Esophagus squamous epithelium (tissue), 4 donors: Measurements from ENCODE around the gene DCC.

Source experiments
- POLR2A ChIP-seq, 4 donors: fragments of 450-650 bp; IDR thresholded peaks; one replicate each; pipeline ENCODE4 v1.6.1; 2017; ENCODE audit warnings: antibody characterized with exemption in 4 of 4, mild to moderate bottlenecking in 4 of 4, moderate library complexity in 3 of 4
- TF ChIP-seq, protein P1 (sequence below), 6 experiments: fragments of 450-650 bp in 4 of 6; fragments of 200-600 bp in 2 of 6; sonication (generic) in 2 of 6; IDR thresholded peaks; one replicate each; pipeline ENCODE4 v1.5.1; 2016 to 2019; ENCODE audit warnings: antibody characterized with exemption in 6 of 6, mild to moderate bottlenecking in 4 of 6, moderate library complexity in 4 of 6

GRCh38 chr18:53490019-53490418 lies 1150.0 kb downstream of the DCC start:
- no peak for TF ChIP-seq POLR2A (IDR thresholded peaks at IDR 0.05)
- TF ChIP-seq, protein P1, sequence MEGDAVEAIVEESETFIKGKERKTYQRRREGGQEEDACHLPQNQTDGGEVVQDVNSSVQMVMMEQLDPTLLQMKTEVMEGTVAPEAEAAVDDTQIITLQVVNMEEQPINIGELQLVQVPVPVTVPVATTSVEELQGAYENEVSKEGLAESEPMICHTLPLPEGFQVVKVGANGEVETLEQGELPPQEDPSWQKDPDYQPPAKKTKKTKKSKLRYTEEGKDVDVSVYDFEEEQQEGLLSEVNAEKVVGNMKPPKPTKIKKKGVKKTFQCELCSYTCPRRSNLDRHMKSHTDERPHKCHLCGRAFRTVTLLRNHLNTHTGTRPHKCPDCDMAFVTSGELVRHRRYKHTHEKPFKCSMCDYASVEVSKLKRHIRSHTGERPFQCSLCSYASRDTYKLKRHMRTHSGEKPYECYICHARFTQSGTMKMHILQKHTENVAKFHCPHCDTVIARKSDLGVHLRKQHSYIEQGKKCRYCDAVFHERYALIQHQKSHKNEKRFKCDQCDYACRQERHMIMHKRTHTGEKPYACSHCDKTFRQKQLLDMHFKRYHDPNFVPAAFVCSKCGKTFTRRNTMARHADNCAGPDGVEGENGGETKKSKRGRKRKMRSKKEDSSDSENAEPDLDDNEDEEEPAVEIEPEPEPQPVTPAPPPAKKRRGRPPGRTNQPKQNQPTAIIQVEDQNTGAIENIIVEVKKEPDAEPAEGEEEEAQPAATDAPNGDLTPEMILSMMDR (IDR thresholded peaks at IDR 0.05): no peak
